Kidney (tissue), 14 donors: ENCODE results near the gene NDUFB11. TPM values are rescaled to one million over a fixed set of nuclear protein-coding genes. Genes with fewer than 3 reads are reported as not detected.

ENCODE experiments used
- DNase-seq, 5 donors: peaks; one replicate each; pipeline ENCODE4 v3.0.0-alpha.2; 2013 to 2020
- FAIRE-seq: peaks from 2 replicates; lab custom pipeline; 2012; peaks lifted over from hg19 to GRCh38; lab: Jason Lieb, UNC
- H3K27ac ChIP-seq, 2 donors: one replicate each; pipeline ENCODE4 v1.7.0; 2013; ENCODE audit warnings: low read depth in 2 of 2, low read length in 2 of 2, inconsistent platforms in 1 of 2
- H3K27me3 ChIP-seq: one replicate; pipeline ENCODE4 v1.7.1; 2013; ENCODE audit warnings: low read length, inconsistent platforms; ENCODE audit not compliant: control insufficient read depth, insufficient read depth
- H3K36me3 ChIP-seq, 3 donors: one replicate each; pipeline versions ENCODE4 v1.7.0 to v1.7.1; 2013; ENCODE audit warnings: low read length in 3 of 3, control low read depth in 1 of 3, inconsistent platforms in 1 of 3; ENCODE audit not compliant: insufficient read depth in 3 of 3, control insufficient read depth in 2 of 3
- H3K4me1 ChIP-seq, 3 donors: one replicate each; pipeline versions ENCODE4 v1.7.0 to v1.7.1; 2013; ENCODE audit warnings: low read length in 3 of 3, inconsistent platforms in 1 of 3, low read depth in 1 of 3; ENCODE audit not compliant: control insufficient read depth in 2 of 3, insufficient read depth in 2 of 3
- H3K4me3 ChIP-seq, 3 donors: one replicate each; pipeline versions ENCODE4 v1.7.0 to v1.8.1; 2013; ENCODE audit warnings: low read length in 3 of 3, control low read depth in 1 of 3, inconsistent platforms in 1 of 3
- H3K9ac ChIP-seq, 3 donors: one replicate each; pipeline versions ENCODE4 v1.7.0 to v1.7.1; 2013; ENCODE audit warnings: low read length in 3 of 3, control low read depth in 1 of 3, inconsistent platforms in 1 of 3
- H3K9me3 ChIP-seq, 3 donors: one replicate each; pipeline versions ENCODE4 v1.7.0 to v1.7.1; 2013; ENCODE audit warnings: low read length in 3 of 3, control low read depth in 1 of 3, inconsistent platforms in 1 of 3; ENCODE audit not compliant: control insufficient read depth in 2 of 3, insufficient read depth in 1 of 3
- intact Hi-C: fragments of 100-400 bp; cut with DNase I; formaldehyde crosslinking; loops from one replicate; pipeline ENCODE4 v1.11.1; 2022
- polyA plus RNA-seq: library from polyadenylated mRNA; stranded (reverse); fragments of 350-450 nt; fragmentation: Illumina TruSeq; extraction: RNeasy Lipid Tissue Mini Kit (QIAGEN cat#74804); gene quantifications from one replicate; pipeline ENCODE4 v1.2.3, GENCODE V29; 2014; ENCODE audit warnings: low read depth, low replicate concordance; ENCODE audit not compliant: insufficient read depth
- total RNA-seq: library from RNA; stranded (reverse); fragmentation: NEBNext Ultra II Directional; extraction: Animal tissue kit (Norgen Biotek cat#: 25700); gene quantifications from one replicate; pipeline ENCODE4 v1.2.1, GENCODE V29; 2021
- TF ChIP-seq, protein P1 (sequence below): IDR thresholded peaks from 3 replicates; pipeline ENCODE4 v1.5.1; 2012; ENCODE audit warnings: mild to moderate bottlenecking, moderate library complexity, borderline replicate concordance; ENCODE audit not compliant: insufficient read depth; ENCODE audit errors: extremely low read depth
- donor health status: control.
- donor health status: control.
- donor health status: control.
- donor health status: control.
- donor health status: control.
- donor health status: DM: yes; HTN: yes; CAD: no.
- donor health status: Normal renal cell carcinoma (clear cell type).

The NDUFB11 gene
- total and polyA plus RNA-seq, 2 donors from 2014 or later, result 70.7 to 215 TPM

DNA sequence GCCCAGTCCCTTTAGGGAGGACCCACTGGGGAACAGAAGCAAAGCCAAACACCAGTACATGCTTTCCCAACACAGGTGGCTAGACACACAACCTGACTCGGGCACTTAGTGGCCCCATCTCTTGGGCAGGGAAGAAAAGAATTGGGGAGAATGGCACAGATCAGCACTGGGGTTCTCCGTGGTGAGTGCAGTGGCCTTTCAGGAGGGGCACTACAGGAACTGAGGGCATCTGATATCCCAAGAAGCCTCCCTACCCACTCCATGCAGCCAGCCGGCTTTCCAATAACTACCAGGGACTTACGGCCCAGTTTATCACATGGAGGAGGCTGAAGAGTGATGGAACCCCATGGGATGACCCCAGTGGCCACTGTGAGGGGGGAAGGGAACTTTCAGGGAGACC, 43.3 kb downstream of the NDUFB11 start:
- FAIRE-seq, result no peak
- TF ChIP-seq, protein P1, sequence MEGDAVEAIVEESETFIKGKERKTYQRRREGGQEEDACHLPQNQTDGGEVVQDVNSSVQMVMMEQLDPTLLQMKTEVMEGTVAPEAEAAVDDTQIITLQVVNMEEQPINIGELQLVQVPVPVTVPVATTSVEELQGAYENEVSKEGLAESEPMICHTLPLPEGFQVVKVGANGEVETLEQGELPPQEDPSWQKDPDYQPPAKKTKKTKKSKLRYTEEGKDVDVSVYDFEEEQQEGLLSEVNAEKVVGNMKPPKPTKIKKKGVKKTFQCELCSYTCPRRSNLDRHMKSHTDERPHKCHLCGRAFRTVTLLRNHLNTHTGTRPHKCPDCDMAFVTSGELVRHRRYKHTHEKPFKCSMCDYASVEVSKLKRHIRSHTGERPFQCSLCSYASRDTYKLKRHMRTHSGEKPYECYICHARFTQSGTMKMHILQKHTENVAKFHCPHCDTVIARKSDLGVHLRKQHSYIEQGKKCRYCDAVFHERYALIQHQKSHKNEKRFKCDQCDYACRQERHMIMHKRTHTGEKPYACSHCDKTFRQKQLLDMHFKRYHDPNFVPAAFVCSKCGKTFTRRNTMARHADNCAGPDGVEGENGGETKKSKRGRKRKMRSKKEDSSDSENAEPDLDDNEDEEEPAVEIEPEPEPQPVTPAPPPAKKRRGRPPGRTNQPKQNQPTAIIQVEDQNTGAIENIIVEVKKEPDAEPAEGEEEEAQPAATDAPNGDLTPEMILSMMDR, result no peak
- Histone ChIP-seq H3K4me1 (no peaks in the 10 kb centered on the region), H3K4me3 (no peak overlapping the region), H3K27me3 (no peaks in the 10 kb centered on the region), H3K9me3 (no peaks in the 10 kb centered on the region), H3K27ac (no peak overlapping the region), H3K36me3 (peaks cover 0 to 5% (median 0%) of the 10 kb centered on the region in 3 donors), H3K9ac (no peak overlapping the region)
- DNase-seq, result no peak
- intact Hi-C loops, result no loop called here

DNA sequence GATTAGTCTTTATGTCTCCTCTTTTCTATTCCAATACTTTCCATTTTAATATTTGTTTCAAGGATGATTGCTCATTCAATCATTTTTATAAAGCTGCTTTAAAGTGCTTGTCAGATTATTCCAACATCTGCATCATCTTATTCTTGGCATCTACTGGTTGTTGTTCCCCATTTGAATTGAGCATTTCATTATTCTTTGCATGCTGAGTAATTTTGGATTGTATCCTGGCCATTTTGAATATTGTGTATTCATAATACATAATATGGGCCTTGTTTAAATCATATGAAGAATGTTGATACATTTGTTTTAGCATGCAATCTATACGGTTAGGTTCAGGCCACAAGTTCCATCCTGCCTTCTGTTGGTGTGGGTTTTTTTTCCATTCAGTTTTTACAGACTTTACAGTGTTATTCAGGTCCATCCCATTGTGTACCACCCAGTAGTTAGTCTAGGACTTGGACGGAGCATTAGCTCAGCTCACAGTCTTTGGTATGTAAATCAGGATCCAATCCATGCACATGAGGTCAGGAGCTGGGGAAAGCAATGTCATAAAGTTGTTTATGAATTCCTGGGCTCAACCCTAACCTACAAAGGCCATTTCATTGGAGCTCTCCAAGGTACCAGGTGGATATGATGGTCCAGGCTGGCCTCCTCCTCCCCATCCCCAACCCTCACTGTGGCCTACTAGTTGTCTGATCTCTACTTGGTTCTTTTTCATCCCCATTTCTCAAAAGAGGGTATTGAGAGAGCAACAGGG, 46.0 kb downstream of the NDUFB11 start:
- no peak overlapping the region for H3K9ac ChIP-seq
- intact Hi-C loops, result no loop called here
- no peaks in the 10 kb centered on the region for H3K4me1 ChIP-seq
- H3K36me3 ChIP-seq, result peaks cover 0 to 5% (median 0%) of the 10 kb centered on the region in 3 donors
- FAIRE-seq, result no peak
- no peaks in the 10 kb centered on the region for H3K9me3 ChIP-seq
- no peak for DNase-seq
- no peak overlapping the region for H3K27ac ChIP-seq
- TF ChIP-seq, protein P1, result no peak
- H3K4me3 ChIP-seq, result no peak overlapping the region
- no peaks in the 10 kb centered on the region for H3K27me3 ChIP-seq

DNA sequence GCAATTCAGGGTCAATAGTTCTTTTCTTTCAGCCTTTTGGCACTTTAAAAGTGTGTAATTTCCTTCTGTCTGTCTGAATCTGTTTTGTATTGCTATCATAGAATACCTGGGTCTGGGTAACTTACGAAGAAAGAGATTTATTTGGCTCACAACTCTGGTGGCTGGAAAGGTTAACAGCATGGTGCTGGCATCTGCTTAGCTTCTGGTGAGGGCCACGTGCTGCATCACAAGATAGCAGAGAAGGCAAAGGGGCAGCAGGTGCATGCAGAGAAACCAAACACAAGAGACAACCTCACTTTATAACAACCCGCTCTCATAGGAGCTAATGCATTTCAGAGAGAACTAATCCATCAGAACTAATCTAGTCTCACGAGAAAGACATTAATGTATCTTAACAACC, 47.5 kb downstream of the NDUFB11 start:
- intact Hi-C loops, result no loop called here
- no peak for FAIRE-seq
- TF ChIP-seq, protein P1, result no peak

DNA sequence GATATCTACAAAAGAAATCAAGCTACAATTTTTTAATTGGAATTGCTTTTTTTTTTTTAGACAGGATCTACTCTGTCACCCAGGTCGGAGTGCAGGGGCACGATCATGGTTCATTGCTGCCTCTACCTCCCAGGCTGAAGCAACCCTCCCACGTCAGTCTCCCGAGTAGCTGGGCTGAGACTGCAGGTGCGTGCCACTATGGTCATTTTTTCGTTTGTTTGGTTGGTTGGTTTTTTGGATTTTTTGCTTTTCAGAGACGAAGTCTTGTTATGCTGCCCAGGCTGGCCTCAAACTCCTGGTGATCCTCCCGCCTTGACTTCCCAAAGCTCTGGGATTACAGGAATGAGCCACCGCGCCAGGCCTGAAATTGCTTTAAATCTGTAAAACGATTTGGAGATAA, 50.6 kb downstream of the NDUFB11 start:
- intact Hi-C loops, result no loop called here
- Histone ChIP-seq H3K36me3 (no peaks in the 10 kb centered on the region), H3K27ac (no peak overlapping the region), H3K4me3 (no peak overlapping the region), H3K4me1 (no peaks in the 10 kb centered on the region), H3K9me3 (no peaks in the 10 kb centered on the region), H3K27me3 (peaks cover 2% of the 10 kb centered on the region), H3K9ac (no peak overlapping the region)
- TF ChIP-seq, protein P1, result no peak
- DNase-seq, result no peak
- FAIRE-seq, result no peak

More for the DNA sequence above, 47.5 kb downstream of the NDUFB11 start:
- Histone ChIP-seq H3K36me3 (peaks cover 0 to 5% (median 0%) of the 10 kb centered on the region in 3 donors), H3K4me1 (no peaks in the 10 kb centered on the region), H3K9ac (no peak overlapping the region), H3K27me3 (peaks cover 2% of the 10 kb centered on the region), H3K9me3 (no peaks in the 10 kb centered on the region), H3K27ac (no peak overlapping the region), H3K4me3 (no peak overlapping the region)
- DNase-seq, result no peak
